ENCODE results near the gene ALKBH5. TPM values are rescaled to one million over a fixed set of nuclear protein-coding genes. Genes with fewer than 3 reads are reported as not detected.
A peak's percentile ranks its signal among the peaks of the same experiment; 100 is the strongest.

ALKBH5 gene
- total and polyA plus RNA-seq, 2 experiments from 2014 or later = 56.6 to 78.3 TPM

DNA sequence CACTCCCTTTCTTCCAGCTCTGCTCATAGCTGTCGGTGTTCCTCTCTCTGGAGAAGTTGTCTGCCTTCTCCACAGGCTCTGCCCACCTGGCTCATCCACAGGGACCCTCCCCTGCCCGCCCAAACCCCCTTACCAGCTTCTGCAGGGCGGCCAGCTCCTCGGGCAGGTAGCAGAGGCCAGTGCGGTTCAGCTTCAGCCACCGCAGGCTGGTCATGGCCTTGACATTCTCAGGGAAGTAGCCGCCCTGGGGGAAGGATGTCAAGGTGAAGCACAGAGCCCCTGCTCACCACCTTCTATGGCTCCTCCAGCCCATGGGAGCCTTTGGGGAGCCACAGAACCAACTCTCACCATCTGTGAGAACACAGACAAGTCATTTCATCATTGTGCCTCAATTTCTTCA, 73.1 kb downstream of the ALKBH5 start:
- peak overlapping the region; percentile 93 for H3K4me2 ChIP-seq
- no peak overlapping the region for H2AFZ ChIP-seq
- TF ChIP-seq, protein P1, sequence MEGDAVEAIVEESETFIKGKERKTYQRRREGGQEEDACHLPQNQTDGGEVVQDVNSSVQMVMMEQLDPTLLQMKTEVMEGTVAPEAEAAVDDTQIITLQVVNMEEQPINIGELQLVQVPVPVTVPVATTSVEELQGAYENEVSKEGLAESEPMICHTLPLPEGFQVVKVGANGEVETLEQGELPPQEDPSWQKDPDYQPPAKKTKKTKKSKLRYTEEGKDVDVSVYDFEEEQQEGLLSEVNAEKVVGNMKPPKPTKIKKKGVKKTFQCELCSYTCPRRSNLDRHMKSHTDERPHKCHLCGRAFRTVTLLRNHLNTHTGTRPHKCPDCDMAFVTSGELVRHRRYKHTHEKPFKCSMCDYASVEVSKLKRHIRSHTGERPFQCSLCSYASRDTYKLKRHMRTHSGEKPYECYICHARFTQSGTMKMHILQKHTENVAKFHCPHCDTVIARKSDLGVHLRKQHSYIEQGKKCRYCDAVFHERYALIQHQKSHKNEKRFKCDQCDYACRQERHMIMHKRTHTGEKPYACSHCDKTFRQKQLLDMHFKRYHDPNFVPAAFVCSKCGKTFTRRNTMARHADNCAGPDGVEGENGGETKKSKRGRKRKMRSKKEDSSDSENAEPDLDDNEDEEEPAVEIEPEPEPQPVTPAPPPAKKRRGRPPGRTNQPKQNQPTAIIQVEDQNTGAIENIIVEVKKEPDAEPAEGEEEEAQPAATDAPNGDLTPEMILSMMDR (IDR thresholded peaks at IDR 0.05; ENCODE audit: poor library complexity) = no peak
- TF ChIP-seq EZH2phosphoT487 (IDR thresholded peaks at IDR 0.05; ENCODE audit: low read depth, severe bottlenecking, unreplicated experiment) = no peak
- TF ChIP-seq EZH2 (IDR thresholded peaks at IDR 0.05; ENCODE audit: borderline replicate concordance) = no peak
- H3K27me3 ChIP-seq = no peaks in the 10 kb centered on the region
- H3K79me2 ChIP-seq = peaks cover 40% of the 10 kb centered on the region
- 92% methylated on average over 7 of the region's 7 CpGs for WGBS (ENCODE audit: low lambda C conversion rate, missing lambda C conversion rate)
- H3K4me3 ChIP-seq = no peak overlapping the region
- no peaks in the 10 kb centered on the region for H3K36me3 ChIP-seq (replicated peaks; ENCODE audit: insufficient read depth, low read depth)
- H3K4me1 ChIP-seq (ENCODE audit: insufficient read depth) = peaks cover 21% of the 10 kb centered on the region
- H3K9me3 ChIP-seq (ENCODE audit: low read depth) = no peaks in the 10 kb centered on the region
- no peaks in the 10 kb centered on the region for H3K9me2 ChIP-seq (replicated peaks; ENCODE audit: insufficient read depth)
- H4K20me1 ChIP-seq (ENCODE audit: insufficient read depth, poor library complexity, severe bottlenecking) = peaks cover 20% of the 10 kb centered on the region
- H3K27ac ChIP-seq = peak overlapping the region; percentile 100
- DNase-seq (ENCODE audit: low spot score) = no peak

DNA sequence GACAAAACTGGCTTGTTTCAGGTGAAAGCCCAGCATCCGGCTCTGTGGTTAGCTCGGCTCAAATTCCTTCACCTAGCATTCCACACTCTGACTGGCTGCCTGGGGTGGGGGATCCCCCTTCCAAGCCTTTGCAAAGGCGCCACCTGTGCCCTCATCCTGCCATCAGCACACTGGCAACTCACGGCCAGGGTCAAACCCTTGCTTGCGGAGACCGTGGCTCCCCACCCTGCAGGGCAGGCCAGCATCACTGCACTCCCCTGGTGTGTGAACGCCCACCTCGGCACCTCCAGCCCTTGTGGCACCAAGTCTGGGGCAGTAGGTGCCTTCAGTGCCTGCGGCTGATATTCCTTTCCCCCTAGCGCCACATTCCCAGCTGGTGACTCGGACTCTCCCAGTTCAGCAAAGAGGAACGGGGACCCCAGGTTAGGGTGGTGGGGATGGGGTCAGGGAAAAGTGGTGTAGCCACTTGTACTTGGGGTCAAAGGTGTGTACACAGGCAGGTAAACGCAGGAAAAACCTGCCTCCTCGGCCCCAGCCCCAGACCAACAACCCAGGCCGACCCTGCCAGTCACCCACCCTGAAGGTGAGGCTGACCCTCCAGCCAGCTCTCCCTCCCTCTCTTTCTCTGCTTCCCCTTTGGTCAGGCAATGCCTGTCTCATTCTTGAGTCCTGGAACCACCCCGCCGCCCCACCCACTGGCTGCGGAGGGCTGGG, 73.8 kb downstream of the ALKBH5 start:
- WGBS (ENCODE audit: low lambda C conversion rate, missing lambda C conversion rate) = 33% methylated on average over 16 of the region's 18 CpGs
- peak; percentile 71 for DNase-seq (ENCODE audit: low spot score)
- TF ChIP-seq EZH2phosphoT487 (IDR thresholded peaks at IDR 0.05; ENCODE audit: low read depth, severe bottlenecking, unreplicated experiment) (no peak), EZH2 (IDR thresholded peaks at IDR 0.05; ENCODE audit: borderline replicate concordance) (no peak)
- TF ChIP-seq, protein P1 (IDR thresholded peaks at IDR 0.05; ENCODE audit: poor library complexity) = no peak
- H3K27me3 ChIP-seq = no peaks in the 10 kb centered on the region
- H4K20me1 ChIP-seq (ENCODE audit: insufficient read depth, poor library complexity, severe bottlenecking) = peaks cover 20% of the 10 kb centered on the region
- no peaks in the 10 kb centered on the region for H3K9me2 ChIP-seq (replicated peaks; ENCODE audit: insufficient read depth)
- H3K36me3 ChIP-seq (replicated peaks; ENCODE audit: insufficient read depth, low read depth) = no peaks in the 10 kb centered on the region
- H3K4me2 ChIP-seq = peak overlapping the region; percentile 93
- H2AFZ ChIP-seq = peak overlapping the region; percentile 94
- peak overlapping the region; percentile 99 for H3K4me3 ChIP-seq
- H3K79me2 ChIP-seq = peaks cover 46% of the 10 kb centered on the region
- H3K4me1 ChIP-seq (ENCODE audit: insufficient read depth) = peaks cover 27% of the 10 kb centered on the region
- no peaks in the 10 kb centered on the region for H3K9me3 ChIP-seq (ENCODE audit: low read depth)
- peak overlapping the region; percentile 100 for H3K27ac ChIP-seq

- WGBS (ENCODE audit: low lambda C conversion rate, missing lambda C conversion rate) = 2% methylated on average over 14 of the region's 16 CpGs
- H2AFZ ChIP-seq = peak overlapping the region; percentile 94
- peak overlapping the region; percentile 93 for H3K4me2 ChIP-seq
- H3K27me3 ChIP-seq = no peaks in the 10 kb centered on the region
- no peak for TF ChIP-seq EZH2phosphoT487 (IDR thresholded peaks at IDR 0.05; ENCODE audit: low read depth, severe bottlenecking, unreplicated experiment)
- TF ChIP-seq, protein P1 (IDR thresholded peaks at IDR 0.05; ENCODE audit: poor library complexity) = no peak
- TF ChIP-seq EZH2 (IDR thresholded peaks at IDR 0.05; ENCODE audit: borderline replicate concordance) = no peak
- no peaks in the 10 kb centered on the region for H3K9me3 ChIP-seq (ENCODE audit: low read depth)
- peak; percentile 79 for DNase-seq (ENCODE audit: low spot score)
- H3K4me3 ChIP-seq = peak overlapping the region; percentile 99
- peaks cover 20% of the 10 kb centered on the region for H4K20me1 ChIP-seq (ENCODE audit: insufficient read depth, poor library complexity, severe bottlenecking)
- H3K36me3 ChIP-seq (replicated peaks; ENCODE audit: insufficient read depth, low read depth) = no peaks in the 10 kb centered on the region
- peak overlapping the region; percentile 100 for H3K27ac ChIP-seq
- peaks cover 52% of the 10 kb centered on the region for H3K79me2 ChIP-seq
- no peaks in the 10 kb centered on the region for H3K9me2 ChIP-seq (replicated peaks; ENCODE audit: insufficient read depth)
- peaks cover 29% of the 10 kb centered on the region for H3K4me1 ChIP-seq (ENCODE audit: insufficient read depth)
These were observed 74.3 kb downstream of the ALKBH5 start for GRCh38 chr17:18257982-18258355.
